Measurements from ENCODE around the gene HSBP1L1. TPM values are rescaled to one million over a fixed set of nuclear protein-coding genes. Genes with fewer than 3 reads are reported as not detected.

The HSBP1L1 gene
- total and polyA plus RNA-seq, 2 of the 13 experiments (the other 11 are each of a cell fraction or from before 2014, with no cell fraction given): 22.6 to 45.1 TPM

GRCh38 chr18:79960921-79961526, 3.4 kb upstream of the HSBP1L1 start:
- no peak for ATAC-seq
- H3K27ac ChIP-seq (ENCODE audit: extremely low read length, insufficient read depth, low read length): peak overlapping the region; percentile 46

More at GRCh38 chr18:79960921-79961526, 3.4 kb upstream of the HSBP1L1 start:
- in situ Hi-C loops (cut with HindIII; ENCODE audit: extremely low pct_ligation_motif_present, low pct_unique_long_range_greater_than_20kb): no loop called here
- 71% methylated on average over 12 of the region's 16 CpGs for WGBS (ENCODE audit: low lambda C conversion rate)
- no peak overlapping the region for H2AFZ ChIP-seq (ENCODE audit: low read length)
- intact Hi-C loops (cut with micrococcal nuclease; ENCODE audit: unreplicated experiment): no loop called here
- H3K9me3 ChIP-seq (ENCODE audit: low read length): no peaks in the 10 kb centered on the region
- POLR2A ChIA-PET: interaction anchor here (1.0 to 1.9 kb wide), 7 partner anchors 8 to 28 kb away, joined by 3 to 20 read pairs (median 5); partner anchors contain the start of gene SLC66A2
- H3K4me2 ChIP-seq (ENCODE audit: low read depth, low read length): peak overlapping the region; percentile 81
- no peaks in the 10 kb centered on the region for H3K36me3 ChIP-seq (replicated peaks in 1 of 2; ENCODE audit: control insufficient read depth in 1 of 2, insufficient read depth in 2 of 2, low read length in 2 of 2)
- H4K20me1 ChIP-seq (ENCODE audit: insufficient read depth, low read length): no peaks in the 10 kb centered on the region
- peaks cover 58% of the 10 kb centered on the region for H3K4me1 ChIP-seq (ENCODE audit: insufficient read depth, low read length)
- TF ChIP-seq SP2 (CRISPR knock-in tag; IDR thresholded peaks at IDR 0.05) (no peak), ZMYM3 (CRISPR knock-in tag; IDR thresholded peaks at IDR 0.05) (peak; percentile 54; the same call in 1 of the 2 replicates), PITX1 (CRISPR knock-in tag; IDR thresholded peaks at IDR 0.05) (no peak), ETV5 (CRISPR knock-in tag; IDR thresholded peaks at IDR 0.05; ENCODE audit: borderline replicate concordance) (no peak), ZNF770 (CRISPR knock-in tag; IDR thresholded peaks at IDR 0.05) (peak; percentile 96), NFYB (CRISPR knock-in tag; IDR thresholded peaks at IDR 0.05) (no peak), ZSCAN5A (CRISPR knock-in tag; IDR thresholded peaks at IDR 0.05; ENCODE audit: borderline replicate concordance) (no peak), ZC3H4 (CRISPR knock-in tag; IDR thresholded peaks at IDR 0.05; ENCODE audit: borderline replicate concordance) (no peak), NFE2L1 (CRISPR knock-in tag; IDR thresholded peaks at IDR 0.05; ENCODE audit: borderline replicate concordance) (0 out of 2 replicates have a peak, but pooled peaks have one; percentile 36), NR2F6 (IDR thresholded peaks at IDR 0.05) (no peak), NR2F6 (CRISPR knock-in tag; IDR thresholded peaks at IDR 0.05) (0 out of 2 replicates have a peak, but pooled peaks have one; percentile 10), ZNF3 (CRISPR knock-in tag; IDR thresholded peaks at IDR 0.05) (0 out of 2 replicates have a peak, but pooled peaks have one; percentile 32), NFE2L2 (IDR thresholded peaks at IDR 0.05; ENCODE audit: low read length) (peak; percentile 64), TCF7 (IDR thresholded peaks at IDR 0.05; ENCODE audit: low read depth) (no peak), MAFF (IDR thresholded peaks at IDR 0.05; ENCODE audit: low read depth, low read length) (0 out of 2 replicates have a peak, but pooled peaks have one; percentile 12), ZGPAT (CRISPR knock-in tag; IDR thresholded peaks at IDR 0.05) (0 out of 2 replicates have a peak, but pooled peaks have one; percentile 18)
- TF ChIP-seq, protein P1, sequence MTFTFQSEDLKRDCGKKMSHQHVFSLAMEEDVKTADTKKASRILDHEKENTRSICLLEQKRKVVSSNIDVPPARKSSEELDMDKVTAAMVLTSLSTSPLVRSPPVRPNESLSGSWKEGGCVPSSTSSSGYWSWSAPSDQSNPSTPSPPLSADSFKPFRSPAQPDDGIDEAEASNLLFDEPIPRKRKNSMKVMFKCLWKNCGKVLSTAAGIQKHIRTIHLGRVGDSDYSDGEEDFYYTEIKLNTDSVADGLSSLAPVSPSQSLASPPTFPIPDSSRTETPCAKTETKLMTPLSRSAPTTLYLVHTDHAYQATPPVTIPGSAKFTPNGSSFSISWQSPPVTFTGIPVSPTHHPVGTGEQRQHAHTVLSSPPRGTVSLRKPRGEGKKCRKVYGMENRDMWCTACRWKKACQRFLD (CRISPR knock-in tag; IDR thresholded peaks at IDR 0.05; ENCODE audit: borderline replicate concordance): no peak
- CTCF ChIA-PET (ENCODE audit: low intra/inter-chr PET ratio, low total read pairs): no interaction called here
- no peak for FAIRE-seq
- DNase-seq (ENCODE audit: low spot score): no peak
- peak overlapping the region; percentile 6 to 59 (median 27); a peak in 5 of 6 replicates for H3K4me3 ChIP-seq (replicated peaks in 1 of 3; ENCODE audit: insufficient read depth in 1 of 3, low read depth in 2 of 3, low read length in 3 of 3)
- H3K9ac ChIP-seq (ENCODE audit: insufficient read depth, low read depth, low read length): peak overlapping the region; percentile 58
- no peaks in the 10 kb centered on the region for H3K27me3 ChIP-seq (ENCODE audit: control insufficient read depth in 1 of 2, insufficient read depth in 2 of 2, low read length in 2 of 2)
- BruUV-seq (replicated peaks): no TSS peak
- peaks cover 9% of the 10 kb centered on the region for H3K79me2 ChIP-seq (ENCODE audit: insufficient read depth, low read length)

Data from HepG2 (cell line).